Measurements from ENCODE around the gene UQCRC2.
"Not testable (repeated sequence)": the region's sequence is repeated elsewhere in the genome, so short reads cannot be mapped to it uniquely, and the experiment has no call there.

The UQCRC2 gene

GRCh38 chr16:21952793-21953540 lies at the start of gene UQCRC2 (continued):
- TF ChIP-seq ZNF513 (tag by site-specific recombination; IDR thresholded peaks at IDR 0.05), result no peak

GRCh38 chr16:21932650-21933049 lies 20.5 kb upstream of the UQCRC2 start:
- H3K9me3 ChIP-seq (ENCODE audit: control insufficient read depth, insufficient read depth, low read depth, low read length); POLR2A ChIA-PET; H3K4me1 ChIP-seq (ENCODE audit: control insufficient read depth, insufficient read depth, low read length); CTCF ChIA-PET; H3K36me3 ChIP-seq (ENCODE audit: control insufficient read depth in 2 of 2, insufficient read depth in 1 of 2, low read length in 2 of 2); H3K27ac ChIP-seq (ENCODE audit: extremely low read depth, low read depth, low read length); H3K4me3 ChIP-seq (ENCODE audit: low read depth, low read length): not testable (repeated sequence)

DNA sequence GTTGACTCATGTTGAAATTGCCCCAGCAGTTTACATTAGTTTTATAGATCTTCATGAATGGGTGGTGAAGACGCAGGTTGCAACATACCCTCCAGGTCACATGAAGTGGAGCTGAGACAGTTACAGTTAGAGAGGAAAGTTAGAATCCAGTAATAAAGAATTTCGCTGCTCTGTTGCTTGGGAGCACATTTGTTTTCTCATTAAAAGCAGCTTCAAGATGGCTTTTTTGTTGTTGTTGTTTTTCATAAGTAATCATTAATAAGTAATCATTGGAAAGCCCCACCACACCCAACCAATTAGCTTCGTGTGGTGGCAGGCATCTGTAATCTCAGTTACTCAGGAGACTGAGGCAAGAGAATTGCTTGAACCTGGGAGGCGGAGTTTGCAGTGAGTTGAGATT lies 19.8 kb upstream of the UQCRC2 start:
- H3K36me3 ChIP-seq (ENCODE audit: control insufficient read depth in 2 of 2, insufficient read depth in 1 of 2, low read length in 2 of 2); POLR2A ChIA-PET; H3K4me1 ChIP-seq (ENCODE audit: control insufficient read depth, insufficient read depth, low read length); CTCF ChIA-PET; H3K9me3 ChIP-seq (ENCODE audit: control insufficient read depth, insufficient read depth, low read depth, low read length); H3K27ac ChIP-seq (ENCODE audit: extremely low read depth, low read depth, low read length); H3K4me3 ChIP-seq (ENCODE audit: low read depth, low read length): not testable (repeated sequence)

DNA sequence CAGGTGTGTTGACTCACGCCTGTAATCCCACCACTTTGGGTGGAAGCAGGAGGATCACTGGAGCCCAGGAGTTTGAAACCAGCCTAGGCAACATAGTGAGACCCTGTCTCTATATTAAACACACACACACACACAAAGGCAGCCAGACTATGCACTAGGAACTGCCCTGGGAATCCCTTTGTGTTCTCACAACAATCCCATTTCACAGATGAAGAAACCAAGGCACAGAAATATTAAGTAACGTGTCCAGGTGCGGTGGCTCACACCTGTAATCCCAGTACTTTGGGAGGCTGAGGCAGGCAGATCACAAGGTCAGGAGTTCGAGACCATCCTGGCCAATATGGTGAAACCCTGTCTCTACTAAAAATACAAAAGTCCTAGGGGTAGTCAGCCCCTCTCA lies 19.4 kb upstream of the UQCRC2 start:
- H3K4me3 ChIP-seq (ENCODE audit: low read depth, low read length); H3K9me3 ChIP-seq (ENCODE audit: control insufficient read depth, insufficient read depth, low read depth, low read length); H3K4me1 ChIP-seq (ENCODE audit: control insufficient read depth, insufficient read depth, low read length); H3K27ac ChIP-seq (ENCODE audit: extremely low read depth, low read depth, low read length); CTCF ChIA-PET; POLR2A ChIA-PET; H3K36me3 ChIP-seq (ENCODE audit: control insufficient read depth in 2 of 2, insufficient read depth in 1 of 2, low read length in 2 of 2): not testable (repeated sequence)

GRCh38 chr16:21936216-21936615 lies 16.9 kb upstream of the UQCRC2 start:
- H3K9me3 ChIP-seq (ENCODE audit: control insufficient read depth, insufficient read depth, low read depth, low read length); POLR2A ChIA-PET; H3K4me1 ChIP-seq (ENCODE audit: control insufficient read depth, insufficient read depth, low read length); H3K27ac ChIP-seq (ENCODE audit: extremely low read depth, low read depth, low read length); CTCF ChIA-PET; H3K4me3 ChIP-seq (ENCODE audit: low read depth, low read length); H3K36me3 ChIP-seq (ENCODE audit: control insufficient read depth in 2 of 2, insufficient read depth in 1 of 2, low read length in 2 of 2): not testable (repeated sequence)

GRCh38 chr16:21937336-21937829 lies 15.8 kb upstream of the UQCRC2 start:
- ChIA-PET CTCF (interaction anchor here (1.2 kb wide), 1 partner anchor 14 kb away, joined by 3 read pairs; no protein-coding TSS in a partner anchor), POLR2A (interaction anchor here (0.6 kb wide), 1 partner anchor 15 kb away, joined by 5 read pairs; no protein-coding TSS in a partner anchor)
- H3K27ac ChIP-seq (ENCODE audit: extremely low read depth, low read depth, low read length), result no peak overlapping the region
- TF ChIP-seq SCRT2 (tag by site-specific recombination; IDR thresholded peaks at IDR 0.05), result no peak
- no peaks in the 10 kb centered on the region for H3K4me1 ChIP-seq (ENCODE audit: control insufficient read depth, insufficient read depth, low read length)
- no peaks in the 10 kb centered on the region for H3K9me3 ChIP-seq (ENCODE audit: control insufficient read depth, insufficient read depth, low read depth, low read length)
- H3K4me3 ChIP-seq (ENCODE audit: low read depth, low read length), result no peak overlapping the region
- H3K36me3 ChIP-seq (ENCODE audit: control insufficient read depth in 2 of 2, insufficient read depth in 1 of 2, low read length in 2 of 2), result no peaks in the 10 kb centered on the region

- CTCF ChIA-PET, result no interaction called here
- no peak overlapping the region for H3K4me3 ChIP-seq (ENCODE audit: low read depth, low read length)
- no peaks in the 10 kb centered on the region for H3K4me1 ChIP-seq (ENCODE audit: control insufficient read depth, insufficient read depth, low read length)
- H3K9me3 ChIP-seq (ENCODE audit: control insufficient read depth, insufficient read depth, low read depth, low read length), result no peaks in the 10 kb centered on the region
- no peak overlapping the region for H3K27ac ChIP-seq (ENCODE audit: extremely low read depth, low read depth, low read length)
- POLR2A ChIA-PET, result no interaction called here
- H3K36me3 ChIP-seq (ENCODE audit: control insufficient read depth in 2 of 2, insufficient read depth in 1 of 2, low read length in 2 of 2), result no peaks in the 10 kb centered on the region
- TF ChIP-seq ZNF175 (tag by site-specific recombination; IDR thresholded peaks at IDR 0.05), result no peak
- no peak for TF ChIP-seq ZNF670 (tag by site-specific recombination; IDR thresholded peaks at IDR 0.05; ENCODE audit: low read depth)
- TF ChIP-seq ZNF404 (tag by site-specific recombination; IDR thresholded peaks at IDR 0.05), result no peak
- no peak for TF ChIP-seq ZSCAN4 (tag by site-specific recombination; IDR thresholded peaks at IDR 0.05)
- TF ChIP-seq FEZF1 (tag by site-specific recombination; IDR thresholded peaks at IDR 0.05), result no peak
- TF ChIP-seq ZNF530 (tag by site-specific recombination; IDR thresholded peaks at IDR 0.05; ENCODE audit: low read depth), result no peak
- no peak for TF ChIP-seq ZNF776 (tag by site-specific recombination; IDR thresholded peaks at IDR 0.05; ENCODE audit: borderline replicate concordance)
- no peak for TF ChIP-seq ZNF140 (tag by site-specific recombination; IDR thresholded peaks at IDR 0.05)
- no peak for TF ChIP-seq ZNF274 (IDR thresholded peaks at IDR 0.05; ENCODE audit: low read length)
- no peak for TF ChIP-seq ZNF274 (tag by site-specific recombination; IDR thresholded peaks at IDR 0.05; ENCODE audit: borderline replicate concordance)
- TF ChIP-seq ZNF549 (tag by site-specific recombination; IDR thresholded peaks at IDR 0.05), result no peak
- no peak for TF ChIP-seq GLI4 (tag by site-specific recombination; IDR thresholded peaks at IDR 0.05)
- TF ChIP-seq ZSCAN18 (tag by site-specific recombination; IDR thresholded peaks at IDR 0.05), result no peak
- no peak for TF ChIP-seq ZFP37 (tag by site-specific recombination; IDR thresholded peaks at IDR 0.05)
Observed at GRCh38 chr16:21940570-21940969, 12.6 kb upstream of the UQCRC2 start.
